ENCODE measurements around the gene CHRM1.

Gene CHRM1

DNA sequence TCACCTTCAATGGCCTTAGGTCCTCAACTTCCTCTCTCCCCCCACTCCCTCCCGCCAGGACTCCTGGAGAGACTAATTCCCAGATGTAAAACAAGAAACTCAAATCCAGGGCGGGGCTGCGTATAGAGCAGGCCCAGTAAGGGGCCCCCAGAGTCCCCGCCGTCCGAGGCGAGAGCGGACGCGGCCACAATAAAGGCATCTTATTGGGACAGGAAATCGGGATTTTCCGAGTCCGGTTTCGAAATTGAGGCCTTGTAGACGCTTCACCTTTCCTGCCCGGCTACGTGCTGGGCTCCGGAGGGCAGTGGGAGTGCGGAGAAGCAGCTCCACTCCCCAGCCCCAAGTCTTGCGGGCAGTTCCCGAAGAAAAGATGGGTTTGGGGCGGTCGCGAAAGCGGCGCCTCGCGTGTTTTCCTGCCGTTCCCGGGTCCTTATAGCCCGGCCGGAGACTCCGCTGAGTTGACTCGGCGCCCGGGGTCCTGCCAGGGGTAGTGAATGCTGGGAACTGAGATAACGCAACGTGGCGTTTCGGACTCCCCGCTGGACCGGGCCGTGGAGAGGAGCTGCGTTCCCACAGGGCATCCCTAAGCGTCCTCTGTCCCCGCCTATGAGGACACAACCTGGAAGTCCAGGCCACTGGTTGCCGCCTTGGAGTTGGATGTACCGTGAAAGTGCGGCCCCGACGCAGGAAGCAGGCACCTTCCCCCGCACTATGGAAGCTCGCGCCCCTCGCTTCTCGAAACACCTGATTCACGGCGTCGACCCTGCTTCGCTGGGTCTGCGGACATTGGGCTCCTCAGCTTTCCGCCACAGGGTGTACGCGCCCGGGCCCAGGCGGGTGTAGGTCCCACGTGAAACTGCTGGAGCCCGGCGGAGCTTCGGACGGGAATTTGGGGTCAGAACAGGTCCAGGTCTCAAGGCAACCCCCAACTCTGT lies 4.8 kb upstream of the CHRM1 start:
- DNase-seq, result no peak

DNA sequence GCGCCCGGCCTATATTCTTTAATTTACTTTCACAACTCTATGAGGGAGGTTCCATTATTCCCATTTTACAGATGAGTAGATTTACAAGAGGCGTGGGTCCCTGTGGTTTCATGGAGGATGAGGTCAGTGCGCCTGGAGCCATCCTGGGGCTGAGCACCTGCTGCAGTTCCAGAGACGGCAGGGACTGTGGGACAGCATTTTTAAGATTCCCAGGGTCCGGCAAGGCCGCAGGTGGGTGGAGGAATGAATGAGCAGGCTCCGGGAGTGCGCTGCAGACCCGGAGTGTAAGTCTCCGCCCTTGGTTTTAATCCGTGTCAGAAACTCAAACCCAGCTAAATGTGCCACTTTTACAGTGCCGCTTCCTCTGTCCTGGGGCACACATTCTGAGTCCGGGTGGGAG lies 4.1 kb upstream of the CHRM1 start:
- DNase-seq, result no peak

DNA sequence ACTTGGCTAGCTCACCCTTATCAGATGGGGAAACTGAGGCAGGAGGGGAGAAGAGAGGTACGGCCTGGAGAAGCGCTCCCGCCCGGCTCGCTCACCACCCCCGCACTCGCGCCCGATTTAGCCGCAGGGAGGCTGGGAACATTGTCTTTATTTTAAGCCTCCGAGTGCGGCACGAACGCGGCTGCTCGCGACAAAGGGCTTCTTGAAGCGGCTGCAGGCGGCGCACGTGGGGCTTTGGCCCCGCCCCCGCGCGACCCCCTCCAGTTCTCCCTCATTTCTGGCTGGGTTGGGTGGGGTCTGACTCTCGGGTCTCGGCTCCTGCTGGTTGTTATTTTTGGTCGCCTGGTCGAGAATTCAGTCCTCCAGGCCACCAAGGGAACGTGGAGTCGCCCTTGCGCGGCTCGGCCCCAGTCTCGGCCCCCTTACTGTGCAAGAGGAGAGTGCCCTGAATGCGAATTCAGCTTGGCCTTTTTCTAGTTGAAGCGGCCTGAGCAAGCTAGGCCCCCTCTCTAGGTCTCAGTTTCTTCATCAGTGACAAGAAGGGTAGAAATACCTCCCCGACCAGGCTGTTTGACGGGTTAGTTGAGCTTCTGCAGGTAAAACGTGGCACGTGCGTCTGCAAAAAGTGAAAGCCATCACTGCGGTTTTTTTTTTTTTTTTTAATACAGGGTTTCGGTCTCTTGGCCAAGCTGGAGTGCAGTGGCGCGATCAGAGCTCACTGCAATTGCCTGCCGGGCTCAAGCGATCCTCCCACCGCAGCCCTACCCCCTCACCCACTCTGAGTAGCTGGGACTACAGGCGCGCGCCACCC lies 2.6 kb upstream of the CHRM1 start:
- no peak for DNase-seq

DNA sequence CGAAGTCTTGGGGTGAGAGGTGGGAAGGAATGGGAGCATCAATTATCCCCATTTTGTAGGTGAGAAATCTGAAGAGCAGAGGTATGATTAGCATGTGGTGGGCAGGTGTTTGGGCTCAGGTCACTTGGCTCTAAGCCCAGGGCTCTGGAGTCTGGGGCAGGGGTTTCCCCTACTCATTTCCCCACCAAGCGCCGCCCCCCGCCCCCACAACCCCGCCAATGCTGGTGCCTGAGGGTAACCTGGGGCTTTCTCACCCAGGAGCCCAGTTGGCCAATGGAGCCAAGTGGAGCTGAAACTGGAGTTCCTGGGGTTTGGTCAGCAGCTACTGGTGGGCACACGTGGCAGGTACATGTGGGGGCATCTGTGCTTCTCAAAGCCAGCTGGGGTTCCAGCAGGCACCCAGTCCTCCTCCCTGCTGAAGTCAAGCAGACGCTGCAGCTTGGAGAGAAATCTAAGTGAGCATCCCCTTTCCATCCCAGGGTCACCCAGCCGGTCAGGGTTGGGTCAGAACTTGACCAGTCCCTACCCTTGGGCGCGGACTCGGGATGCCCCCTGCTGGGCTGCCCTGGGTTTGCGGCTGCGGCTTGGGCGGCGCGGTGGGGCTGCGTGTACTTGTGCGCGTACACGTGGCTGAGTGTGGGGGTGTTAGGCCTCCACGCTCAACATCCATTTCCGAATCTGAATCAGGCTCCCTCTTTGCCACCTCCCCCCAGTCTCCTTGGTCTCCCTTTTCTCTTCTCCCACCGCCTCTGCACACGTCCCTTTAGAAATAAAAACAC lies 1.7 kb upstream of the CHRM1 start:
- no peak for DNase-seq

DNA sequence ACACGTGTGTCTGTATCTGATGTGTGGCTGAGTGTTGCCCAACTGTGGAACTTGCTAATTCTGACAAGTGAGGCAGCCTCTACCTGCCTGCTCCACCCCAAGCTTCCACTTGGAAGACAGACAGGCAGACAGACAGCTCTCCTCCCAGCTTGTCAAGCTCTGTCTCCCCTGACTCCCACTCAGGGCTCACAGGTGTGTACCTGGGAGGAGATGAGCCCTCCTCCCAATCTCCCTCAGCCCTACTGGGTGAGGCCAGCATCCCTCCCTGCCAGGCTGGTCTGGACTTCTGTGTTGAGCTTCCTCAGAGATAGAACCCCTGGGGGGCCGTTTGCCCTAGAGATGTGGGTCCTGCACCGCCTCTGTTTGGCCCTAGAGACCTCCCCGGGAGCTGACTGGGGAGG lies 1.0 kb upstream of the CHRM1 start:
- no peak for DNase-seq

DNA sequence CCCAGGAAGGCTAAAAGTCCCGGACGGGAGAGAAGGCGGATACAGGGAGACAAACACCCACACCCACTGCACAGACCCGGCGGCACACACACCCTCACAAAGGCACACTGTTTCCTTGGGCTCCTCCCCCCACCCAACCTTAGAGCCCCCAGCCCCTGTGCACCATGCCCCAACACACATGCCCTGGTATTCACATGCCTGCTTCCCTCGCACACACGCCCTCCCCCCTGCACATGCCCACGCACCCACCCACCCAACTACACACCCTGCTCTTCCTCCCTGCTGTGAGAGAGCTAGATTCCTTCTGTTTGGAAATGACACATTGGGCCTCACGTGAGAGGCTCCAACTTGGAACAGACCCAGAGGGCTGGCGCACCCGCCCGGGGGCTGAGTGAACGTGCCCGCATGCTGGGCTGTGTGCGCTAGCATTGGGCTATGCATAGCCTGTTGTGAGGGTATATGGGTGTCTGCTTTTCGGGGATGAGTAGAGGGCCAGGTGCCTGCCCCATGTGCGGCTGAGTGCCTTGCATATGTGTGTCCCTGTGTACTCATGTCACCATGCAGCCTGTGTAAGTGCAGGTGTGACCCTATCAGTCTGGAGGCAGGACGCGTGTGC lies 518 bp upstream of the CHRM1 start:
- DNase-seq, result no peak

DNA sequence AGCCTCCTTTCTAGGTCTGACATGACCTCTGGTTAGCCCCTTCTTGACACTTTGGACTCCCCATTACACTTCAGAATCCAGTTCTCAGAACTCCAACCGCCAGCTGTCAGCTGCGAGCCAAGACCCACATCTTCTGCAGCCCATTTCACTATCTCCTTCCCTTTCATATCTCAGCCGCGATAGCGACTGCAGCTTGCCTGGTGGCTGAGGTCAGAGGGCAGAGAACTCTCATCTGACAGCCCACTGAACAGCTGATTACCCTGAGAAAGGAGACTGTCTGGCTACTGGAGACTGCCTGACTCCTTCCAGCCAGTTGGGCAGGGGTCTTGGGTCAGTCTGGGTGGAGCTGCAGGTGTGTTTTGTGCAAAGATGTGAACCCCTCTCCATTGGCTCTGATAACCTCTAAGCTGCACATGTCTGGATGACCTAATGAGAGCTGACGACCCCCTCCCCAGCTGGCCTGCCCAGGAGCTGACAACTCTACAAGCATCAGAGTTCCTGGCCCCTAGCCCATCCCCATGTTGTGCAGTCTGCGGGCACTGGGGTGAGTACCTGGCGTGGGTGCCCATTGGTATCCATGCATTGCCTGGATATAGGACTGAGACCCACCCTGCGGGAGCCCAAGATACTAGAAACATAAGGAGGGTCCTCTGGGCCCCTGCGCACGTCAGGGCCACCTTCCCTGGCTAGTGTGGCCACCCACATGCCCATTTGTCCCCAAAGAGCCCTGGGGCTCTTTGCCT lies 1.1 kb downstream of the CHRM1 start:
- no peak for DNase-seq

DNA sequence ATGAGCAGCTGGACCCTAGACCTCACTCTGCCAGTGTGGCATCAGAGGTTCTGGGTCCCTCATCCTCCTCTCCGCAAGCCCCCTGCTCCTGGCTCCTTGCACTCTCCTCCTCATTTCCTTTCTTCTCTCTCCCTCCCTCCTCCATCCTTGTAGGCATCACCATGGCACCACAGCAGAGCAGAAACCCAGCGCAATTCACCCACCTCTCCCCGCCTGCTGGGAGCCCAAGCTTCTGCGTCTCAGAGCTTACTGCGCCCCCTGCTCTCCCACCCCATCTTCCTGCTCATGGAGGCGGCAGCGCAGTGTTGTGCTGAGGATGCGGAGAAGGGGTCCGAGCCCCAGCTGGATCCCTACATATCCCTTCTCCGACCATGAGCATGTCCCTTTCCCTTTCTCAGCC lies 1.7 kb downstream of the CHRM1 start:
- no peak for DNase-seq

DNA sequence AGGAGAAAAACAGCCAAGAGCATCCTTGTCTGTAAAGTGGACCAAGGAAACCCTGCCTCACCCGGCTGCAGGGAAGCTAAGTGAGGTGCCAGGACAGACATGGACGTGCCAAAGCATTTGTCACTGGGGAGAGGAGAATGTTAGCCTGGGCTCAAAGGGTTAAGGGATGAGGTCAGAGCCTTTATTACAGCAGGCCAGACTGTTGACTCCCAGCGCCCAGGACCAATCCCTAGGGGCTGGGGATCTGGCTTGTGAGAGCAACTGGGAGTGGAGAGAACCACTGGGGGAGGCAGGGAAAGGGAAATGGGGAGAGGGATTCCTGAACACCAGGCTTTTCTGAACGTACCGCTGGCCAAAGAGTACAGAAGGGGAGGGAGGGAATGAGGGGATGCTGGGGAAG lies 2.6 kb downstream of the CHRM1 start:
- DNase-seq, result no peak

DNA sequence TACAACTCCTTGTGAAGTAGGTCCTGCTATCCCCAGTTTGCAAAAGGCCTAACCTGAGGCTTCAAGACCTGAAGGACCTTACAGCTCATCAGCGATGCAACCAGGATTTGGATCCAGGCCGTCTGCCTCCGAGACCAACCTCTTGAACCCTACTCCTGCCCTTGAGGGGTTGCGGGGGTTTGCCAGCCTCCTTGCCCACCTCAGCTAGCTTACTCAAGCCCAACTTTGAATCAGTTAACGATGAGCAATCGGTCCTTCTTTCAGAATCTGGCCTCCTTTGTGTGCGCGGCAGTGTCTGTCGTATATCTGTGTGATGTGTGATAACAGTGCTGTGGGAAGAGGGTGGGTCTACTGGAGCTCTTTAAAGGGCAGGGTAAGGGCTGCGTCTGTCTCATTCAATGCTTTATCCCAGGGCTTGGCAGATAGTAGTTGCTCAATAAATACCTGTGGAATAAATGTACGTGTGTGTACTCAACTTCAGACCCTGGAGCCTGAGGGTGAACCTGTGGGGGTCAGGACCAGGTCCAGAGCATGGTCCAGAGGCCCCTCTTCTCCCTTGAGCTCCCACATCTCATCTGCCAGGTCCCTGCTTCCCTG lies 3.2 kb downstream of the CHRM1 start:
- no peak for DNase-seq

DNA sequence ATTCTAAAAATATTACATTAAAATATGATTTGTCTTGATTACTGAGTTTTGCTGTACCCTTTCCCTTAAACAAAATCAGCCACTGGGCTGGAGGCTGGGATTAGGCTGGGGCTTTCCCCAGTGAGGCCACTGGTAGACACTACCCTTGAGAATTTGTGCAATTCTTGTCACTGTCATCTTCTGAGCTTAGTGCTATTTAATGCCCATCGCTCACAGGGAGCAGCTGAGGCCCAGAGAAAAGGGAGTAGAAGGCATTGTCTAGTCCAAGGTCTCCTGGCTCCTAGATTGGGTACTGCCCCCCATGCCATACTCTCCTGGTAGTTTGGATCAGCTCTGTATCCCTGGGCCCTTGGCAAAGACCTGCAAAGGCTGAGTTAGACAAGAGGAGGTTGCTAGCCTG lies 6.7 kb downstream of the CHRM1 start:
- no peak for DNase-seq

DNA sequence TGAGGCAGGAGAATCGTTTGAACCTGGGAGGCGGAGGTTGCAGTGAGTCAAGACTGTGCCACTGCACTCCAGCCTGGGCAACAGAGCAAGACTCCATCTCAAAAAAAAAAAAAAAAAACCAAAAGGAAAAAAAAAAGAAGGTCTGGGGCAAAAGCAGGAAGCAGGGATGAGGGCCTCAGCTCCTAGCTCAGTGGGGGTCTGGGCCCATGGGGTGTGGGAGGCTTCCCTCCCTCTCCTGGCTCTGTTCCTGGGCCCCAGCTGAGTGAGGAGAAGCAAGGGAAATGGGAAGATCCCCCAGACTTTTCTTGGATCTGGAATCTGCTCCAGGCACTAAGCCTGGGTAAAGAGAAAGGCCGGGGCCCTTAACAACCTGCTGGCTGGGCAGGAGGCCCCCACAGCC lies 8.9 kb downstream of the CHRM1 start:
- no peak for DNase-seq

DNA sequence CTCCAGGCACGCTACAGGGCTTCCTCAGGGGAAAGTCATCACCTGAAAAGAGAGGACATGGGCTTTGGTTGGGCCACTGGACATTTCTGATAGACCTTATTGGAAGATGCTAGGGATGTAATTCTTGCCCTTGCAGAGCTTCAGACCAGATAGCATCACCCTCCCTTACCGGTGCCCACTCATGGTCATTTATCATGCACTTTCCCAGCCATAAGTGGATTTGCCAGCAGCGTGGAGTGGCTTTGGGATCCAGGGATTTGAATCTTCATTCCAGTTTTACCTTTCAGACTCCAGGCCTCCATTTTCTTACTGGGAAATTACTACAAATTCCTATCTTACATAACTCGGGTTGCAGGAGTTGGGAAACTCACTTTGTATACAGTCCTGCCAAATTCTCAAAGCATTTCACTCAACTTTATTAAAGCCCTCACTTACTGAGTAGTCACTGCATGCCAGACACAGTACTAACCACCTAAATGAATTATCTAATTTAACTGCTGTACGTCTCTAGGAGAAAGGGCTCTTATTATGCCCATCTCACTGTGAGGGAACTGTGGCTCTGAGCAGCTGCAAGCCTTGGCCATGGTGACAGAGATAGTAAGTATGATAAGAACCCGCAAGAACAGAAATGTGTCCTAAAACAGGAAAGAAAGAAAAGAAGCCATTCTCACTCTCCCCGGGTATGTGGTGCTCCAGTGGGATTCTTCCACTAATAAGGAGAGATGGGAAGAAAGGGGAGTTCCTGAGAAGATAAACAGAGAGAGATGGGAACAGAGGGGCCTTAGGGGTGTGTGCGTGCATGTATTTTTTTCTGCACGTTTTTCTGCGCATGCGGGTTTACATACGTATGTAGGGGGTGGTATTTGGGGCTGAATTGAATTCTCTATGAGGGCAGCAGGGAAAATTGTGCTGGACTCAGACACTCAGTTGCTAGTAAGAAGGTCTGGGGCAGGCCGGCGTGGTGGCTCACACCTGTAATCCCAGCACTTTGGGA lies 9.7 kb downstream of the CHRM1 start:
- DNase-seq, result no peak

DNA sequence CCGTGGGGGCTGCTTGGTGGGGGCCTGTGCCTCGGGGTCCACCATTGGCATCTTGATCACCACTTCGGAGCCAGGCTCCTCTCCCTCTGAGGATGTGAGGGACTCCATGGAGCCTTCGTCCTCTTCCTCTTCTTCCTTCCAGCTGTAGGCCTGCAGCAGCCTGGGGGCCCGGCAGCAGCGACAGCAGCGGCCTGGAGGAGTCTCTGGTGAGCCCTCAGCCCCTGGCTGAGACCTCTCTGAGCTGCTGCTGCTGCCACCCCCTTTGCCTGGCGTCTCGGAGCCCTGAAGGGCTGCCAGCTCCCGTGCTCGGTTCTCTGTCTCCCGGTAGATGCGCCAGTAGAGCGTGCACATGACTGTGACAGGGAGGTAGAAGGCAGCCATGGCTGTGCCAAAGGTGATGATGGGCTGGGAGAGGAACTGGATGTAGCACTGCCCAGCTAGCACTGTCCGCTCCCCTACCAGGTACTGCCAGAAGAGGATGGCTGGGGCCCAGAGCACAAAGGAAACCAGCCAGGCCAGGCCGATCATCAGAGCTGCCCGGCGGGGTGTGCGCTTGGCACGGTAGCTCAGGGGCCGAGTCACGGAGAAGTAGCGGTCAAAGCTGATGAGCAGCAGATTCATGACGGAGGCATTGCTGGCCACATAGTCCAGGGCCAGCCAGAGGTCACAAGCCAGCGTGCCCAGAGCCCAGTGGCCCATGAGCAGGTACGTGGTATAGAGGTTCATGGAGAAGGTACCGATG lies 10.9 kb downstream of the CHRM1 start:
- DNase-seq, result no peak

DNA sequence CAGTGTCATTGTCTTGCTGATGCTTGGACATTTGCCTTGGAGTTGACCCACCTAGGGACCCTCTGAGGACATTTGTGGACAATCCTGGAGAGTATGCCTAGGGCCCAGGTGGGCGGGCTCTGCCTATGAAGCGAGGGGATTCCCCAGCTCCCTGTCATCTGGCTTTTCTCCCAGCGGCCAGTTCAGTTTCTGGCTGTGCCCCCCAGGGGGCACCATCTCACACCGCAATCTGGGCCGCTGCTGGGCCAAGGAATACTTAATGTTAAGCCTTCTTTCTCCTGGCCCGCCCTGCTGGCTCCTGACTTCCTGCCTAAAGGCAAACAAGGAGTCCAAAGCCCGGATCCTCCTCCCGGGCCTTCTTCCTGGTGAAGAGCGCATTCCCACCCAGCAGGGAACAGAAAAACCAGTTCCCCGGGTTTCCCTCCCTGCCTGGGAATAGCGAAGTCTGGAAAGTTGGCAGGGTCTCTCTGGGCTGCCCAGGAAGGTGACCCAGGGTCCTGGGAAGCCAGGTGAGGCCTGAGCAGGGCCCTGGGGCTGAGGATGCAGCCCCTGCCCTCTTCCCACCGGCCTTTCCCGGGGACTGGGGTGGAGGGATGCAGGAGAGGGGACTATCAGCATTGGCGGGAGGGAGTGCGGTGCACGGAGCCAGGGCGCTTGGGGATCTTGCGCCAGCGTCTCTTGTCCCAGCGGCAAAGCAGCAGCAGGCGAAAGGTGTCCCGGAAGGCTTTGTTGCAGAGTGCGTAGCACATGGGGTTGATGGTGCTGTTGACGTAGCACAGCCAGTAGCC lies 11.9 kb downstream of the CHRM1 start:
- peak in 1 of 2 experiments; percentile 23 for DNase-seq

DNA sequence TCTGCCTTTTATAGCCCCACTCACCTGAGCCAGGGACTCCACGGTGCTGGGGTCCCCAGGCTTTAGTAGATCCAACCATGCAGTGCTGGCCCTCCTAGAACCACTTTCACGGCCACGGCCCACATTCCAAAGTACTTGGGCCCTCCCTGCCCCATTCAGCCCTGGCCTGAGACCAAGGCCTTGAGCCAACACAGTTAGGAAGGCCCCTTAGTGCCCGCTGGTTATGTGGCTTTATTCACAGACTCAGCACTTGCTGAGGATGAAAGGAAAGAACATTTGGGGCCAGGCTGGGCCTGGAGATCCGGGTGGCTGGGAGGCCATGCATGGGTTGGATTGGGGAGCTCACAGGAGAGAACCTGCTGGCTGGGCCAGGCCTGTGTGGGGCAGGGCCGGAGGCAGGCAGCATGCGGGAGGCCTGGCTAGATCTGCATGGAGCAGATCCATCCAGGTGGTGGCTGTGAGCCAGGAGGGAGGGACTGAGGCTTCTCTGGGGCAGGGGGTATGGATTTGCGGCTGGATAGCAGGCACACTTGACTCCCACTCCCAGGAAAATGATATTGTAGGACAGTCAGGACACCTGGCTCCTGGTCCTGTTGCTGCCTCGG lies 12.6 kb downstream of the CHRM1 start:
- no peak for DNase-seq

DNA sequence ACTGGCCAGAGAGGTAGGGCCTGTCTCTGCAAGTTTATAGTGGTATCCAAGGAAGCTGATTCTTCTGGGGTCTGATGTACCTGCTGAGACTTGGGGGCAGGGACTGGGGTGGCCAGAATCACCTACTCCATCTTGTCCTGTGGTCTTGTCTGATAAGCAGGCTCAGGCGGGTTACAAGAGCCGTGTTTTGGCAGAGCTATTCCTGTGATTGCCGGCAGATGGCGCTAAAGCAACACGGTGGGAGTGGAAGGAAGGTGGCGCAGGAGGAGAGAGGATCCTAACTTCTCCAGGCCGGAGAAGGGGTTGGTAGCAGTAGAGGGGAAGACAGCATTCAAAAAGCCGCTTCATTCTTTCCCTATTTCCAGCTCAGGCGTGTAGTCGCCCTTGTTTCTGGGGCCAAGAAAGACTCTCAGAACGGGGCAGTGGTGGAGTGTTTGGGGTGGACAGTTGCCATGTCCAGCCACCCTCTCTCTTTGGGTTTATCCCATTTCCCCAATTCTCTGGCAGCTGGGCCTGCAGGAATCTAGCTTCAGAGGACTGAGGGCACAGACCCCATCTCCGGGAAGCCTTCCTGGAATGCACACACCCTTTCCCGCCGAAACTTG lies 15.1 kb downstream of the CHRM1 start:
- DNase-seq, result peak; percentile 80 to 85

DNA sequence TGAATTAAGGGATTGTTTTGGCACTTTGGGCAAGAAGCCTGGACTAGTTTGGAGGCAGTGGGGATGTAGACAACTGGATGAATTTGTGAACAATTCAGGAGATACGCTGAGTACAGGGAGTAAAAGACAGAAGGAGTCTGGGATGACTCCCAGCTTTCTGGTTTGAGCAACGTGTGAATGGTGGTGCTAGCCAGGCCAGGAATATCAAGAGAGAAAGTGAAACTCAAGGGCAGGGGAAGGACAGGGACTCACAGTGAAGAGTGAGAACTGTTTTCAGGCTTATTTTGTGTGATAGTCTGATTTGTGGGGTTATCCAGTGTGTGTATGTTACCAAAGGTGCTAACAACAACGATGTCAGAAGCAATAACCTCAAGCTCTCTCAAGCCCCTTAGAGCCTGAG lies 15.9 kb downstream of the CHRM1 start:
- no peak for DNase-seq

Measured in Kasumi-1 (cell line).